Measurements from ENCODE around the gene LDHD.

LDHD gene

GRCh38 chr16:75114946-75115825, 1.4 kb downstream of the LDHD start:
- TF ChIP-seq CTCF (conservative IDR thresholded peaks at IDR 0.05; ENCODE audit: control insufficient read depth, insufficient read depth, low read depth, low read length) = no peak
- H3K4me3 ChIP-seq (ENCODE audit: control insufficient read depth, low read depth, low read length) = no peak overlapping the region

GRCh38 chr16:75114179-75114945, 2.2 kb downstream of the LDHD start:
- DNase-seq (ENCODE audit: low read depth) = no peak
- TF ChIP-seq CTCF (conservative IDR thresholded peaks at IDR 0.05; ENCODE audit: control insufficient read depth, insufficient read depth, low read depth, low read length) = no peak
- H3K4me3 ChIP-seq (ENCODE audit: control insufficient read depth, low read depth, low read length) = no peak overlapping the region

More at GRCh38 chr16:75114946-75115825, 1.4 kb downstream of the LDHD start:
- no peak for DNase-seq (ENCODE audit: low read depth)

DNA sequence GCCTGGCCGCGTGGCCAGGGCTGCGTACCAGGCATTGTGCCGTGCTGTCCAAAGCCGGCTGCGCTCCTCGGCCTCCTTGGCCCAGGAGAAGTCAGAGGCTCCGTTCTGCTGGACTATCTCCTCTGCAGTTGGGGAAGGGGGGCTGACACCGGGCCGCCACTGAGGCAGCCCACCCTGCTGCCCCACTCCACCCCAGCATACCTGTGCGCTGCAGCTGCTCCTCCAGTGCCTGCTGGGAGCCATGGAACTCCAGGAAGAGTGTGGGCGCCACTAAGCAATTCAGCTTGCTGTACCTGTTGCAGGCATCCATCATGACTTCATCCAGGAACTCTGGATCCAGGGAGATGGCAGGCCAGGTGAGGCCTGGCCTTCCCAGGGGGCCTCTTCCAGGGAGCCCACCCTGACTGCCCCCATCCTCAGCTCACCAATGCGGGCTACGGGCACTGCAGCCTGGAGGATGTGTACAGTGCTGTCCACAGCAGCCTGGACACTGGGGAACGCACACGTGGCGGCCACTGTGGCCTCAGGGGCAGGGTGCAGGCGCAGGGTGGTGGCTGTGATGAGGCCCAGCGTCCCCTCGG, 2.9 kb downstream of the LDHD start:
- TF ChIP-seq CTCF (conservative IDR thresholded peaks at IDR 0.05; ENCODE audit: control insufficient read depth, insufficient read depth, low read depth, low read length) = no peak
- DNase-seq (ENCODE audit: low read depth) = no peak
- no peak overlapping the region for H3K4me3 ChIP-seq (ENCODE audit: control insufficient read depth, low read depth, low read length)

DNA sequence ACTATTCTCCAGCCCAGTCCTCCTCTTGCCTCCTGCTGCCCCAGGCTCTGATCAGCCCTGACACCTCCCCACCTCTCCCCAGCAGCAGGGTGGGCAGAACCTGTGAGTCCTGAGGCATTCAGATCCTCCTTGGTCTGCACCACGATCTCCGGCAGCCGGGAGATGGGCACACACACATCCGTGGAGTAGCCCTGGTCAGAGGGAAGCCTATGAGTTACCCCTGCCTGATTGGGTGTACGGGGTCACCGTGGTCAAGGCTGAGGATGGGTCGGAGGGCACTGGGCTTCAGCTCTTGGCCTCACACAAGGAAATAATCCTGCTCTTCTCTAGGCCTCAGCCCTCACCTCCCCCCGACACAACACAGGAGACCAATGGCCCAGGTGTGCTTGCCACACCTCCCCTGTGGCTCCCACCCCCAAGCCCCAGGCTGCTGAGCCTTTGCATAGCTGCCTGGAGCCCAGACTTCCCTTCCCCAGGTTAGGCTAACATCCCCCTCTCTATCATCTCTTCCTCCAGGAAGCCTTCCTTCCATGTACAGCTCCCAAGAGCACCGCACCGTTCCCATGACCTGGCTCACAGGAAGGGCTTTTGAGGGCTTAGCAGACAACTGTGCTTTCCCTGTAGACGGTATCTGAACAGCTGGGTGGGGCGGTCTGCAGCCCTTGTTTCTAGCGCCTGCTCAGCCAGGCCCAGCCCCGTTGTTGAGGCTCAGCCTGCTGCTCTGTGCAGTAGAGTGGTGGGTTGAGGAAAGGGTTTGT, 3.7 kb downstream of the LDHD start:
- TF ChIP-seq CTCF (conservative IDR thresholded peaks at IDR 0.05; ENCODE audit: control insufficient read depth, insufficient read depth, low read depth, low read length) = no peak
- H3K4me3 ChIP-seq (ENCODE audit: control insufficient read depth, low read depth, low read length) = no peak overlapping the region
- DNase-seq (ENCODE audit: low read depth) = no peak

DNA sequence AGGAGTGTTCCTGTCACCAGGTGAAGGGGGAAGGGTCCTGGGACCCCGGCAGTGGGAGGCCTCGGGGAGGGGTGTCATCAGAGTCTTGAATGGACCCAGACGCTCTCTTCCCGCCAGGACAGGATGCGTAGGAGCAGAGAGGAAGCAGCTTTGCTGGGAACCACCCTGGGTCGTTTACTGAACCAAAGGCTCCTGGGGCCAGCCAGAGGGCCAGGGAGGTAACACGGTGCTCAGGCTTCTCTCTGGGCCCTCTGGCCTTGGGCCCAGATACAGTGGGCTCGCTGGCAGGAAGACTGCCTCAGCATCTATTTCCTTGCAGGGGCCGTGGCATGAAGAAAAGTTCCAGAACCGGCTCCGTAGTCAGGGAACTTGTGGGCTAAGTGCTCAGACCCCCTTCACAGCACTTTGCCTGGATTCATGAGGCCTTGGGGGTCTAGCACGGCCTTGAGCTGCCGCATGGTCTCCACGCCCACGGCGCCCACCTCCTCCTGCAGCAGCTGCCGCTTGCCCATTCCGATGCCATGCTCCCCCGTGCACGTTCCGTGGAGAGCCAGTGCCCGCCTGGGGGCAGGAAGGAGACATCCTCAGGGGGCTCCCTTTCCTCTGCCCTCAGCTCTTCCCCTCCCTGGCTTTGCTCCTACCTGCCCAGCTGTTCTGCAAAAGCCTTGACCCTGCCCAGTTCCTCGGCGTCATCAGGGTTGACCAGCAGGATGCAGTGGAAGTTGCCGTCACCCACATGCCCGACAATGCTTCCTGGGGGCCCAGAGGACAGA, 4.4 kb downstream of the LDHD start:
- DNase-seq (ENCODE audit: low read depth) = no peak
- no peak overlapping the region for H3K4me3 ChIP-seq (ENCODE audit: control insufficient read depth, low read depth, low read length)
- no peak for TF ChIP-seq CTCF (conservative IDR thresholded peaks at IDR 0.05; ENCODE audit: control insufficient read depth, insufficient read depth, low read depth, low read length)
